GM19023 (cell line): Measurements from ENCODE around the gene FAM8A1.

ENCODE experiments used
- ATAC-seq: cut with Tn5 transposase; IDR thresholded peaks from one replicate; pipeline ENCODE4 v1.9.1; 2021; ENCODE audit warnings: mild to moderate bottlenecking, moderate library complexity; ENCODE audit not compliant: unreplicated experiment

Gene FAM8A1

DNA sequence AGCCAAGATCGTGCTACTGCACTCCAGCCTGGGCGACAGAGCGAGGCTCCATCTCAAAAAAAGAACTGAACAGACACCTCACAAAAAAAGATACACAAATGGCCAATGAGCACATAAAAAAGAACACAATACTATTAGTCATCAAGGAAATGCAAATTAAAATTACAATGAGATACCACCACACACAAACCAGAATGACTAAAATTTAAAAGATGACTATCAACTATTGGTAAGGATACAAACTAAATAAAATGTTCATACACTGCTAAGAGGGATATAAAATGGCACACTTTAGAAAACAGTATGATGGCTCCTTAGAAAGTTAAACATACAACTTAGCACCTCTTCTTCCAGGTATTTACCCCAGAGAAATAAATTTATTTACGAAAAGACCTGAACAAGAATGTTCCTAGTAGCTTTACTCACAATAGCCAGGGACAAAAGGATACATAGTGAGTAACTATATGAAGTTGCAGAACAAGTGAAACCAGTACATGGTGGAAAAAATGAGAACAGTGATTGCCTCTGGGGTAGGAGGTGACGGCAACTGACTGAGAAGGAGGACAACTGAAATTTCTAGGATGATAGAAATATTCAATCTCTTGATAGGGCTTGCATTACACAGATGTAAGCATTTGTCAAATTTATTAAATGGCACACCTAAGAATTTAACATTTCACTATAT lies 53.2 kb downstream of the FAM8A1 start:
- no peak for ATAC-seq

GRCh38 chr6:17656092-17656491 lies 56.0 kb downstream of the FAM8A1 start:
- no peak for ATAC-seq

GRCh38 chr6:17656644-17657043 lies 56.5 kb downstream of the FAM8A1 start:
- ATAC-seq = no peak
